Brain microvascular endothelial cell (primary cell): ENCODE results near the gene RAD9A.

ENCODE experiments used
- DNase-seq: peaks from one replicate; pipeline ENCODE4 v3.0.0-alpha.2; 2020
- H3K27ac ChIP-seq: fragments of 250-450 bp; sonication (Bioruptor Pico); 2 replicates; pipeline ENCODE4 v1.5.1; 2020; ENCODE audit warnings: mild to moderate bottlenecking, moderate library complexity
- H3K27me3 ChIP-seq: fragments of 250-450 bp; sonication (Bioruptor Pico); replicated peaks from 2 replicates; pipeline ENCODE4 v1.5.1; 2020; ENCODE audit warnings: mild to moderate bottlenecking
- H3K36me3 ChIP-seq: fragments of 250-450 bp; sonication (Bioruptor Pico); replicated peaks from 2 replicates; pipeline ENCODE4 v1.5.1; 2020; ENCODE audit warnings: mild to moderate bottlenecking
- H3K4me3 ChIP-seq: 2 replicates; pipeline ENCODE4 v1.5.1; 2011; ENCODE audit warnings: low read depth, mild to moderate bottlenecking, control low read depth, low read length, moderate library complexity
- in situ Hi-C: cut with HindIII; loops from 2 replicates; pipeline ENCODE4 v1.10.0; 2017; ENCODE audit warnings: low sequenced_read_pairs, low pct_ligation_motif_present
- TF ChIP-seq, protein P1 (sequence below): IDR thresholded peaks from 2 replicates; pipeline ENCODE4 v1.5.1; 2011; ENCODE audit warnings: low read depth, mild to moderate bottlenecking, moderate library complexity, low read length, control low read depth, inconsistent platforms; ENCODE audit errors: missing control alignments

RAD9A gene

DNA sequence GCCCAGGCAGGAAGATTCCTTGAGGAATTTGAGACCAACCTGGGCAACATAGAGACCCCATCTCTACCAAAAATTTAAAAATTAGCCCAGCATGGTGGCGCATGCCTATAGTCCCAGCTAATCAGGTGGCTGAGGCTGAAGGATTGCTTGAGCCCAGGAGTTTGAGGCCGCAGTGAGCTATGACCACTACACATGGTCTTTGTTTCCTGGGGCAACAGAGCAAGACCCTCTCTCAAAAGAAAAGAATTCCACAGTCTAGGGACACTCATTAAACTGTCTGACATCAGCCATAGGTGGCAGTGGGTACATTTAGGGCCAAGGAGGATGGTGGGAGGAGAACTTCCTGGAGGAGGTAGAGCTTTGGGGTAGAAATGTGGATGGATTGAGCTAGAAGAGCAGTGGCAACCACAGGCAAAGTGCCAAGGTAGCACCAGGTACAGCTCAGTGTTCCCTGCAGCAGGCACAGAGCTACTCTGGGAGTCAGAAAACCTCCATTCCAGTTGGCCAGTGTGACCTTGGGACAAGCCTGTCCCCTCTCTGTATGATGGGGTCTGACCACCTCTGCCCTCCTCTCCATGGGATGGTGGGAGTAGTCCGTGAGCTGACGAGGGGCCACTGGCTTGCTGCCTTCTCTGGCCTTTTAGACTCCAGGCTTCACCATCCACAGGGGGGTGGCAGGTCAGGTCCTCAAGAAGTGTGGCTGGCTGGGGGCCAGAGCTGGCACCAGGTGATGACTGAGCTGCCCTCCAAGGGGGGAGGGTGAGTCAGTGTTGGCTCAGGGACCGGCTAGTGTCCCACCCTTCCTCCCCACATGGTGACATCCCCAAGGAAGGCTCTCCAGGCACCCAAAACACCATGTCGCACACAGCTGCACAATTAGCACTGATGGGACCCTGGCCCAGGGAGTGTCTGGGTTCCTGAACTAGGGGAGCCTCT lies 14.6 kb upstream of the RAD9A start:
- H3K27ac ChIP-seq, result no peak overlapping the region

DNA sequence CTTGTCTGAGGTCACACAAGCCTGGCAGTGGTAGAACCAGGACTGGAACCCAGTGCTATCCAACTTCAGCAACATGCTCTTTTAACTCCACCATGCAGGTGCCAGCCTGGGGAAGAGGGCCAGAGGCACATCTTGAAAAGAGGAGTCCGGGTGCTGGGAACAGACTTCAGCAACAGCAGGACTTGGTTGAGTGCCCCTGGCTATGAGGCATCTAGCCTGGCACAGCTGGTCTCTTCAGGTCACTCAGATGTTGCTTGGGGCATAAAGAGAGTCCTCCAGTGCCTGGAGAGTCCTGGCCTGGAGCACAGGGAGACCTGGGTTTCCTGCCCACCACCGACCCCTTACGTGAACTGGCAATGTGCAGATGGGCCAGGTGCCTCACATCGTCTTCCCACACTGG lies 13.2 kb upstream of the RAD9A start:
- Histone ChIP-seq H3K27ac (no peak overlapping the region), H3K27me3 (no peaks in the 10 kb centered on the region), H3K4me3 (no peak overlapping the region), H3K36me3 (no peaks in the 10 kb centered on the region)
- TF ChIP-seq, protein P1, sequence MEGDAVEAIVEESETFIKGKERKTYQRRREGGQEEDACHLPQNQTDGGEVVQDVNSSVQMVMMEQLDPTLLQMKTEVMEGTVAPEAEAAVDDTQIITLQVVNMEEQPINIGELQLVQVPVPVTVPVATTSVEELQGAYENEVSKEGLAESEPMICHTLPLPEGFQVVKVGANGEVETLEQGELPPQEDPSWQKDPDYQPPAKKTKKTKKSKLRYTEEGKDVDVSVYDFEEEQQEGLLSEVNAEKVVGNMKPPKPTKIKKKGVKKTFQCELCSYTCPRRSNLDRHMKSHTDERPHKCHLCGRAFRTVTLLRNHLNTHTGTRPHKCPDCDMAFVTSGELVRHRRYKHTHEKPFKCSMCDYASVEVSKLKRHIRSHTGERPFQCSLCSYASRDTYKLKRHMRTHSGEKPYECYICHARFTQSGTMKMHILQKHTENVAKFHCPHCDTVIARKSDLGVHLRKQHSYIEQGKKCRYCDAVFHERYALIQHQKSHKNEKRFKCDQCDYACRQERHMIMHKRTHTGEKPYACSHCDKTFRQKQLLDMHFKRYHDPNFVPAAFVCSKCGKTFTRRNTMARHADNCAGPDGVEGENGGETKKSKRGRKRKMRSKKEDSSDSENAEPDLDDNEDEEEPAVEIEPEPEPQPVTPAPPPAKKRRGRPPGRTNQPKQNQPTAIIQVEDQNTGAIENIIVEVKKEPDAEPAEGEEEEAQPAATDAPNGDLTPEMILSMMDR, result no peak
- in situ Hi-C loops, result no loop called here
- no peak for DNase-seq

More for the DNA sequence above, 14.6 kb upstream of the RAD9A start:
- no peak overlapping the region for H3K4me3 ChIP-seq
- in situ Hi-C loops, result no loop called here
- no peak for DNase-seq
- no peaks in the 10 kb centered on the region for H3K27me3 ChIP-seq
- TF ChIP-seq, protein P1, result no peak
- no peaks in the 10 kb centered on the region for H3K36me3 ChIP-seq

DNA sequence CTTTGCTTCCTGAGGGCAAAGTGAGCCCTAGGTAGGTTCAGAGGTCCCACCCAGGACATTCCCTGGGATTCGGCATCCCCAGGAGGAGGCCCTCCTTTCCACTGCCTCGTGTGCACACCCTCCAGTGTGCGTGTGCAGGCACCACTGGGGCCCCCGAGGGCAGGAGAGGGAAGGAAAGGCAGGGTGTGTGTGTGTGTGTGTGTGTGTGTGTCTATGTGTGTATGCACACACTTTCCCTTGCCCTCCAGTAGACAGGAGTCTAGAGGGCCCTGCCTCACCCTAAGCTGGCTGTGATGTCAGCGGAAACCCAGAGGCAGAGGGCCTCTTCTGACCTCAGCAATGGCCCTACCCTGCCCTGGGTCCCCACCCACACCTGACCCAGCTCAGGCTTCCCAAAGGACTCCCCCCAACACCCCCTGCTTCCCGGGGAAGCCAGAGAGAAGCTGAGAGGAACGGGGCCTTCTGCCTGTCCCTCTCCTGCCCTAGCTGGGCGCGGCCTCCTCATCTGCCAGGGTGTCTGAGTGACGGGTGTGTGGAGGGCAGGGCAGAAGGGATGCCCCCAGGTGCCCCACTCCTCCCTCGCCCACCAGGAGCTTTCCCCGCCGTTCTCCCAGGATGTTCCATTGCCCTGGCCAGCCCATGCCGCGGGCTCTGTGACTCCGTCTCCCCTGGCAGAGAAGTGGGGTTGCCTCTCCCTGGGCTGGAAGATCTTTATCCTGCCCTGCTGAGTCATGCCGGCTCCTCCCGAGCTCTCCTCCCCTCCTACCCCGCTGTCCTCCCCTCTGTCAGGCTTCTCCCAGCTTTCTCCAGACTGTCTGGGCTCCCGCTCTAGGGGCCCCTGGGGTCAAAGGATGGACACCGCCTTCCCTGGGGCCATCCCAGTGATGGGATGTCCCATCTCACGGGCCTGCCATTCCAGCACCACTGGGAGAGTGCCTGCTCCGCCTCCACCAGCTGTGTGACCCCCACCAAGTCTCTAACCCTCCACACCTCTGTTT lies 12.4 kb upstream of the RAD9A start:
- DNase-seq, result no peak
- Histone ChIP-seq H3K4me3 (no peak overlapping the region), H3K27ac (no peak overlapping the region), H3K27me3 (no peaks in the 10 kb centered on the region), H3K36me3 (no peaks in the 10 kb centered on the region)
- TF ChIP-seq, protein P1, result no peak
- in situ Hi-C loops, result no loop called here

DNA sequence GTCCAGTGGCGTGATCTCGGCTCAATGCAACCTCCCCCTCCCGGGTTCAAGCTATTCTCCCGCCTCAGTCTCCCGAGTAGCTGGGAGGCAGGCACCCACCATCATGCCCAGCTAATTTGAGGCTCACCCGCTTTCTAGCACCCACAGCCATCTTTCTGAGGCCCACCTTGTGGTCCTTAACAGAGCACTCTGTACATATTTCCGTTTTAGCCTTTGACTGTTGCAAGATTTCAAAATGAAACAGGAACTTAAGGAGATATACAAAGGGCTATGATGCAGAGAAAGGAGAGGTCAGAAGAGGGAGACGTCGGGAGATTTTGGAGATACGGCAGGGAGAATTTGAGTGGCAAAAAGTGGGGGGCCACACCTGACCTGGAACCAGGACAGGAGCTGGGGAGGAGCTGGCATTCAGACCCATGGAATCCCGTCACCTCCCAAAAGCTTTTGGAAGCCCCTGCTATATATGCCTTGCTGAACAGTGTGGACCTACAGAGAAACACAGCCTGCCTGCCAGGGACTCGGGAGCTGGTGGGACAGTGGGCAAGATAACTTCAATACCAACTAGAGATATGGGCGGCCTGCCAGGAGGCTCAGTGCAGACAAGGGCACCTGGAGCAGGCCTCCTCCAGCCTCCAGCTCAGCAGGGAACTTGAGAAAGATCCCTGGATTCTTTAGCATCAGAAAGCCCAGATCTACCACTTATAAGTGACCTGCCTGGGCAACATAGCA lies 10.4 kb upstream of the RAD9A start:
- no peaks in the 10 kb centered on the region for H3K27me3 ChIP-seq
- in situ Hi-C loops, result no loop called here
- no peak overlapping the region for H3K4me3 ChIP-seq
- no peak for DNase-seq
- no peak overlapping the region for H3K27ac ChIP-seq
- no peaks in the 10 kb centered on the region for H3K36me3 ChIP-seq
- TF ChIP-seq, protein P1, result no peak
